Parathyroid adenoma (tissue), 2 donors: ENCODE results near the gene SCARF2.

ENCODE experiments used
- H2AFZ ChIP-seq: fragments of 300-600 bp; sonication (generic); one replicate; pipeline ENCODE4 v1.7.0; 2017; ENCODE audit warnings: antibody characterized with exemption, mild to moderate bottlenecking
- H3K27ac ChIP-seq: fragments of 300-600 bp; sonication (generic); one replicate; pipeline ENCODE4 v1.7.0; 2017
- H3K27me3 ChIP-seq: fragments of 300-600 bp; sonication (generic); one replicate; pipeline ENCODE4 v1.7.0; 2017; ENCODE audit warnings: low read length; ENCODE audit not compliant: control insufficient read depth, insufficient read depth
- H3K36me3 ChIP-seq: fragments of 300-600 bp; sonication (generic); one replicate; pipeline ENCODE4 v1.7.0; 2017; ENCODE audit warnings: low read length; ENCODE audit not compliant: control insufficient read depth, insufficient read depth
- H3K4me1 ChIP-seq: fragments of 300-600 bp; sonication (generic); one replicate; pipeline ENCODE4 v1.7.0; 2017; ENCODE audit warnings: control low read depth
- H3K4me2 ChIP-seq: fragments of 300-600 bp; sonication (generic); one replicate; pipeline ENCODE4 v1.7.0; 2017; ENCODE audit warnings: low read length
- H3K4me3 ChIP-seq: fragments of 300-600 bp; sonication (generic); one replicate; pipeline ENCODE4 v1.7.0; 2017; ENCODE audit warnings: low read depth, low read length
- H3K79me2 ChIP-seq: fragments of 300-600 bp; sonication (generic); one replicate; pipeline ENCODE4 v1.7.0; 2017; ENCODE audit warnings: control low read depth
- H3K9ac ChIP-seq: fragments of 300-600 bp; sonication (generic); one replicate; pipeline ENCODE4 v1.7.0; 2017; ENCODE audit warnings: mild to moderate bottlenecking
- H3K9me3 ChIP-seq: fragments of 300-600 bp; sonication (generic); one replicate; pipeline ENCODE4 v1.7.0; 2017; ENCODE audit warnings: low read length; ENCODE audit not compliant: control insufficient read depth
- CTCF ChIP-seq: fragments of 300-600 bp; sonication (generic); IDR thresholded peaks from one replicate; pipeline ENCODE4 v1.7.0; 2017; ENCODE audit warnings: antibody characterized with exemption, mild to moderate bottlenecking
- donor health status: primary hyperparathyroidism.

Gene SCARF2

GRCh38 chr22:20399866-20400605 lies 37.6 kb downstream of the SCARF2 start:
- no peaks in the 10 kb centered on the region for H3K27me3 ChIP-seq

GRCh38 chr22:20398420-20398819 lies 39.2 kb downstream of the SCARF2 start:
- Histone ChIP-seq H3K9me3 (no peaks in the 10 kb centered on the region), H2AFZ (no peak overlapping the region), H3K27me3 (no peaks in the 10 kb centered on the region), H3K36me3 (no peaks in the 10 kb centered on the region), H3K27ac (no peak overlapping the region), H3K79me2 (no peaks in the 10 kb centered on the region), H3K9ac (no peak overlapping the region), H3K4me1 (no peaks in the 10 kb centered on the region), H3K4me3 (no peak overlapping the region), H3K4me2 (no peak overlapping the region)
- TF ChIP-seq CTCF, result no peak

More at GRCh38 chr22:20399866-20400605, 37.6 kb downstream of the SCARF2 start:
- H3K9ac ChIP-seq, result no peak overlapping the region
- TF ChIP-seq CTCF, result no peak
- H3K4me1 ChIP-seq, result no peaks in the 10 kb centered on the region
- H3K36me3 ChIP-seq, result no peaks in the 10 kb centered on the region
- no peak overlapping the region for H3K27ac ChIP-seq
- H2AFZ ChIP-seq, result no peak overlapping the region
- H3K9me3 ChIP-seq, result no peaks in the 10 kb centered on the region
- no peaks in the 10 kb centered on the region for H3K79me2 ChIP-seq
- H3K4me2 ChIP-seq, result no peak overlapping the region
- no peak overlapping the region for H3K4me3 ChIP-seq

GRCh38 chr22:20397498-20397897 lies 40.1 kb downstream of the SCARF2 start:
- Histone ChIP-seq H3K9ac (no peak overlapping the region), H3K36me3 (no peaks in the 10 kb centered on the region), H3K79me2 (no peaks in the 10 kb centered on the region), H3K27ac (no peak overlapping the region), H3K4me3 (no peak overlapping the region), H2AFZ (no peak overlapping the region), H3K4me2 (no peak overlapping the region), H3K27me3 (no peaks in the 10 kb centered on the region), H3K9me3 (no peaks in the 10 kb centered on the region), H3K4me1 (no peaks in the 10 kb centered on the region)
- no peak for TF ChIP-seq CTCF

GRCh38 chr22:20396639-20397038 lies 41.0 kb downstream of the SCARF2 start:
- Histone ChIP-seq H3K36me3 (no peaks in the 10 kb centered on the region), H2AFZ (no peak overlapping the region), H3K27ac (no peak overlapping the region), H3K4me1 (no peaks in the 10 kb centered on the region), H3K79me2 (no peaks in the 10 kb centered on the region), H3K27me3 (no peaks in the 10 kb centered on the region), H3K9ac (no peak overlapping the region), H3K4me2 (no peak overlapping the region), H3K4me3 (no peak overlapping the region), H3K9me3 (no peaks in the 10 kb centered on the region)
- no peak for TF ChIP-seq CTCF

GRCh38 chr22:20395907-20396287 lies 41.7 kb downstream of the SCARF2 start:
- TF ChIP-seq CTCF, result no peak
- H3K4me3 ChIP-seq, result no peak overlapping the region
- H3K79me2 ChIP-seq, result no peaks in the 10 kb centered on the region
- no peak overlapping the region for H2AFZ ChIP-seq
- no peaks in the 10 kb centered on the region for H3K27me3 ChIP-seq
- H3K4me1 ChIP-seq, result no peaks in the 10 kb centered on the region
- no peak overlapping the region for H3K27ac ChIP-seq
- H3K36me3 ChIP-seq, result no peaks in the 10 kb centered on the region
- H3K9ac ChIP-seq, result no peak overlapping the region
- H3K9me3 ChIP-seq, result no peaks in the 10 kb centered on the region
- H3K4me2 ChIP-seq, result no peak overlapping the region
